Chondrocyte (in vitro differentiated cells): Measurements from ENCODE around the gene PSTPIP1. TPM values are rescaled to one million over a fixed set of nuclear protein-coding genes. Genes with fewer than 3 reads are reported as not detected.

Experiments
- DNase-seq: peaks from one replicate; pipeline ENCODE4 v3.0.0; 2021; ENCODE audit warnings: mixed read lengths, low spot score
- H3K27ac Mint-ChIP-seq: one replicate; pipeline ENCODE4 v1.8.0; 2021; ENCODE audit warnings: mild to moderate bottlenecking, moderate library complexity, mixed read lengths; ENCODE audit not compliant: unreplicated experiment
- H3K27me3 Mint-ChIP-seq: 2 replicates; pipeline ENCODE4 v1.8.0; 2021; ENCODE audit warnings: low read depth, mixed read lengths
- H3K36me3 Mint-ChIP-seq: 2 replicates; pipeline ENCODE4 v1.8.0; 2021; ENCODE audit warnings: low read depth, mixed read lengths
- H3K4me1 Mint-ChIP-seq: 2 replicates; pipeline ENCODE4 v1.8.0; 2021; ENCODE audit warnings: low read depth, mild to moderate bottlenecking, mixed read lengths
- H3K4me3 Mint-ChIP-seq: one replicate; pipeline ENCODE4 v1.8.0; 2021; ENCODE audit warnings: mild to moderate bottlenecking, moderate library complexity, mixed read lengths; ENCODE audit not compliant: unreplicated experiment
- H3K9me3 Mint-ChIP-seq: 2 replicates; pipeline ENCODE4 v1.8.0; 2021; ENCODE audit warnings: low read depth, mixed read lengths
- CTCF ChIP-seq: fragments of 200-600 bp; sonication (generic); IDR thresholded peaks from 2 replicates; pipeline ENCODE4 v1.5.0; 2021; ENCODE audit warnings: antibody characterized with exemption, mild to moderate bottlenecking, moderate library complexity
- total RNA-seq: library from RNA; stranded (reverse); gene quantifications from 3 replicates; pipeline ENCODE4 v1.2.1, GENCODE V29; 2021

The PSTPIP1 gene
- total RNA-seq, 1 donor from 2014 or later, result not detected

GRCh38 chr15:76973906-76974305 lies 21.0 kb upstream of the PSTPIP1 start:
- Mint-ChIP-seq H3K9me3 (peaks cover 7% of the 10 kb centered on the region), H3K36me3 (peaks cover 2% of the 10 kb centered on the region), H3K4me3 (no peak overlapping the region), H3K4me1 (peaks cover 9% of the 10 kb centered on the region), H3K27me3 (peaks cover 12% of the 10 kb centered on the region), H3K27ac (no peak overlapping the region)
- DNase-seq, result no peak
- TF ChIP-seq CTCF, result no peak

- DNase-seq, result no peak
- Mint-ChIP-seq H3K27ac (no peak overlapping the region), H3K4me1 (peaks cover 9% of the 10 kb centered on the region), H3K9me3 (peaks cover 7% of the 10 kb centered on the region), H3K27me3 (peaks cover 13% of the 10 kb centered on the region), H3K4me3 (no peak overlapping the region), H3K36me3 (peaks cover 2% of the 10 kb centered on the region)
- TF ChIP-seq CTCF, result no peak
These were observed 20.4 kb upstream of the PSTPIP1 start for GRCh38 chr15:76974456-76975036.

GRCh38 chr15:76976141-76976540 lies 18.8 kb upstream of the PSTPIP1 start:
- Mint-ChIP-seq H3K27ac (no peak overlapping the region), H3K36me3 (peaks cover 4% of the 10 kb centered on the region), H3K4me3 (no peak overlapping the region), H3K27me3 (peaks cover 15% of the 10 kb centered on the region), H3K9me3 (peaks cover 7% of the 10 kb centered on the region), H3K4me1 (peaks cover 9% of the 10 kb centered on the region)
- TF ChIP-seq CTCF, result no peak
- no peak for DNase-seq

- Mint-ChIP-seq H3K27me3 (peaks cover 15% of the 10 kb centered on the region), H3K4me1 (peaks cover 9% of the 10 kb centered on the region), H3K4me3 (no peak overlapping the region), H3K9me3 (peaks cover 7% of the 10 kb centered on the region), H3K36me3 (peaks cover 4% of the 10 kb centered on the region), H3K27ac (no peak overlapping the region)
- DNase-seq, result no peak
- no peak for TF ChIP-seq CTCF
These were observed 18.2 kb upstream of the PSTPIP1 start for GRCh38 chr15:76976572-76977270.

- Mint-ChIP-seq H3K4me3 (no peak overlapping the region), H3K27ac (no peak overlapping the region), H3K36me3 (peaks cover 4% of the 10 kb centered on the region), H3K27me3 (peaks cover 12% of the 10 kb centered on the region), H3K9me3 (peaks cover 7% of the 10 kb centered on the region), H3K4me1 (no peaks in the 10 kb centered on the region)
- DNase-seq, result no peak
- TF ChIP-seq CTCF, result no peak
These were observed 16.2 kb upstream of the PSTPIP1 start for GRCh38 chr15:76978522-76979330.
